ENCODE measurements around the gene SYT10.
"Not testable (repeated sequence)": the region's sequence is repeated elsewhere in the genome, so short reads cannot be mapped to it uniquely, and the experiment has no call there.

Gene SYT10

DNA sequence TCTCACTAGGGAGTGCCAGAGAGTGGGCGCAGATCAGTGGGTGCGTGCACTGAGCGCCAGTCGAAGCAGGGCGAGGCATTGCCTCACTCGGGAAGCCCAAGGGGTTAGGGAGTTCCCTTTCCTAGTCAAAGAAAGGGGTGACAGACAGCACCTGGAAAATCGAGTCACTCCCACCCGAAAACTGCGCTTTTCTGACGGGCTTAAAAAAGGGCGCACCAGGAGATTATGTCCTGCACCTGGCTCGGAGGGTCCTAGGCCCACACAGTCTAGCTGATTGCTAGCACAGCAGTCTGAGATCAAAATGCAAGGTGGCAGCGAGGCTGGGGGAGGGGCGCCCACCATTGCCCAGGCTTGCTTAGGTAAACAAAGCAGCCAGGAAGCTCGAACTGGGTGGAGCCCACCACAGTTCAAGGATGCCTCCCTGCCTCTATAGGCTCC lies 107.6 kb downstream of the SYT10 start:
- DNase-seq, result not testable (repeated sequence)

DNA sequence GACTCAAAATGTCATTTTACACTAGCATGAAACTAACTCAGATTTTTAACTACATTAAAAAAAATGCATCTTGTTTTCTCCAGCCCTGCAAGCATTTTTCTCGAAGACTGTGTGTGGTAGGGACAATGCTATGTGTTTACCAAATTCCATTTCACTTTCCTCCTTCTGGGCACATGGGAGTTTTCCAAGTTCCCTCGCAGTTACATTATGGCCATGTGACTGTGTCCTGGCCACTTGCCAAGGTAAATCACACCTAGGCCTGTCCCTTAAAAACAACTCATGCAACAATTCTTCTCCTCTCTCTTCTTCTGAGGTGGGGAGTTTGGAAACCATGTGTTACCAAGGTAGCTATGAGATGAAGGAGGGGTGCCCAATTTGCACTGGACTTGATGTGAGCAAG lies 108.7 kb downstream of the SYT10 start:
- no peak for DNase-seq

Data from NCI-H510A (cell line).